A549 (cell line): ENCODE results near the gene KIAA0040. TPM values are rescaled to one million over a fixed set of nuclear protein-coding genes. Genes with fewer than 3 reads are reported as not detected.

Experiments used
- ATAC-seq, 2 experiments: fragments of 200-7000 bp in 1 of 2; fragments of >200 bp in 1 of 2; cut with Nextera tagmentation in 1 of 2; cut with Tn5 transposase in 1 of 2; 3 replicates each; pipeline versions ENCODE4 v1.8.0 to v1.9.1; 2018 to 2020; ENCODE audit warnings: mild to moderate bottlenecking in 1 of 2, moderate library complexity in 1 of 2
- CTCF ChIA-PET: fragments of 300-600 bp; sonication (Branson Sonifier 250); formaldehyde crosslinking; extraction: SDS; loops from one replicate; lab custom pipeline; 2021; ENCODE audit warnings: antibody characterized with exemption, inconsistent platforms; lab: Yijun Ruan, JAX
- POLR2A ChIA-PET: fragments of 350-600 bp; formaldehyde crosslinking; extraction: SDS; loops from one replicate; lab custom pipeline; 2021; ENCODE audit warnings: antibody characterized with exemption, inconsistent platforms; lab: Yijun Ruan, JAX
- DNase-seq, 2 experiments: peaks; one replicate each; pipeline versions ENCODE4 v3.0.0 to v3.0.0-alpha.2; 2011 to 2016; ENCODE audit warnings: low read depth in 1 of 2, low spot score in 1 of 2
- FAIRE-seq: peaks from 2 replicates; lab custom pipeline; 2011; peaks lifted over from hg19 to GRCh38; lab: Jason Lieb, UNC
- H3K27ac ChIP-seq, 2 experiments: fragments of >200 bp; sonication (Bioruptor Twin); formaldehyde crosslinking; 3 replicates each; pipeline ENCODE4 v1.5.1; 2016 to 2017
- H3K4me1 ChIP-seq: fragments of >200 bp; sonication (Bioruptor Twin); formaldehyde crosslinking; 3 replicates; pipeline ENCODE4 v1.6.1; 2016
- H3K4me2 ChIP-seq: fragments of >200 bp; sonication (Bioruptor Twin); formaldehyde crosslinking; 3 replicates; pipeline ENCODE4 v1.6.1; 2016
- H3K4me3 ChIP-seq: fragments of >200 bp; sonication (Bioruptor Twin); formaldehyde crosslinking; 3 replicates; pipeline ENCODE4 v1.5.1; 2016
- H3K9me3 ChIP-seq: fragments of >200 bp; sonication (Bioruptor Twin); formaldehyde crosslinking; 3 replicates; pipeline ENCODE4 v1.6.1; 2016
- BCL3 ChIP-seq: fragments of >200 bp; sonication (Bioruptor Twin); formaldehyde crosslinking; IDR thresholded peaks from 3 replicates; pipeline ENCODE4 v1.6.1; 2016
- CBX2 ChIP-seq: fragments of 200-600 bp; sonication (generic); IDR thresholded peaks from 2 replicates; pipeline ENCODE4 v1.6.1; 2016; ENCODE audit warnings: low read depth, mild to moderate bottlenecking, borderline replicate concordance
- E2F6 ChIP-seq: IDR thresholded peaks from 2 replicates; pipeline ENCODE4 v1.6.1; 2012; ENCODE audit warnings: low read depth, borderline replicate concordance
- EHF ChIP-seq: fragments of 250-450 bp; sonication (Bioruptor Pico); IDR thresholded peaks from 2 replicates; pipeline ENCODE4 v1.5.0; 2020; ENCODE audit warnings: mild to moderate bottlenecking
- FOSB ChIP-seq: fragments of 250-450 bp; sonication (Bioruptor Pico); IDR thresholded peaks from 2 replicates; pipeline ENCODE4 v1.5.0; 2020; ENCODE audit warnings: mild to moderate bottlenecking, moderate library complexity
- FOXS1 ChIP-seq: fragments of 250-450 bp; sonication (Bioruptor Pico); IDR thresholded peaks from 2 replicates; pipeline ENCODE4 v1.5.0; 2020; ENCODE audit warnings: mild to moderate bottlenecking, moderate library complexity
- HES2 ChIP-seq: fragments of >200 bp; sonication (Bioruptor Twin); formaldehyde crosslinking; IDR thresholded peaks from 2 replicates; pipeline ENCODE4 v1.6.1; 2016
- HOXA7 ChIP-seq: fragments of 250-450 bp; sonication (Bioruptor Pico); IDR thresholded peaks from 2 replicates; pipeline ENCODE4 v1.5.0; 2020; ENCODE audit warnings: mild to moderate bottlenecking, moderate library complexity
- HOXB5 ChIP-seq: fragments of 250-450 bp; sonication (Bioruptor Pico); IDR thresholded peaks from 2 replicates; pipeline ENCODE4 v1.5.0; 2020; ENCODE audit warnings: mild to moderate bottlenecking, moderate library complexity
- JUN ChIP-seq, 2 experiments: fragments of >200 bp; sonication (Bioruptor Twin); formaldehyde crosslinking; IDR thresholded peaks; 2 replicates in 1 of 2; 3 replicates in 1 of 2; pipeline ENCODE4 v1.6.1; 2016 to 2017
- KDM5A ChIP-seq: fragments of 200-600 bp; sonication (generic); IDR thresholded peaks from 2 replicates; pipeline ENCODE4 v1.6.1; 2016; ENCODE audit warnings: antibody characterized with exemption, mild to moderate bottlenecking
- MAZ ChIP-seq: fragments of 150-350 bp; IDR thresholded peaks from 2 replicates; pipeline ENCODE4 v1.6.1; 2014; ENCODE audit warnings: antibody characterized with exemption, low read depth, low read length, borderline replicate concordance
- NFE2L2 ChIP-seq: fragments of 150-350 bp; conservative IDR thresholded peaks from 2 replicates; pipeline ENCODE4 v1.6.1; 2014; ENCODE audit warnings: low read length
- NPAS2 ChIP-seq: fragments of 250-450 bp; sonication (Bioruptor Pico); IDR thresholded peaks from 2 replicates; pipeline ENCODE4 v1.8.0; 2022; ENCODE audit warnings: mild to moderate bottlenecking, moderate library complexity, borderline replicate concordance
- PBX3 ChIP-seq: IDR thresholded peaks from 2 replicates; pipeline ENCODE4 v1.6.1; 2012
- RAD21 ChIP-seq, 2 experiments: fragments of >200 bp in 1 of 2; sonication (Bioruptor Twin) in 1 of 2; formaldehyde crosslinking in 1 of 2; IDR thresholded peaks in 1 of 2; conservative IDR thresholded peaks in 1 of 2; 2 replicates in 1 of 2; 3 replicates in 1 of 2; pipeline ENCODE4 v1.6.1; 2012 to 2018; ENCODE audit warnings: inconsistent platforms in 1 of 2
- RFX5 ChIP-seq: fragments of 450-650 bp; IDR thresholded peaks from 2 replicates; pipeline ENCODE4 v1.7.1; 2014; ENCODE audit warnings: antibody characterized with exemption, mild to moderate bottlenecking, moderate library complexity
- RNF2 ChIP-seq: fragments of 200-600 bp; sonication (generic); IDR thresholded peaks from 2 replicates; pipeline ENCODE4 v1.6.1; 2016; ENCODE audit warnings: low read depth, mild to moderate bottlenecking, antibody characterized with exemption, moderate library complexity, borderline replicate concordance
- SMC3 ChIP-seq: fragments of >200 bp; sonication (Bioruptor Twin); formaldehyde crosslinking; IDR thresholded peaks from 3 replicates; pipeline ENCODE4 v1.6.1; 2018; ENCODE audit warnings: inconsistent platforms
- SREBF2 ChIP-seq: fragments of 450-650 bp; IDR thresholded peaks from 2 replicates; pipeline ENCODE4 v1.6.1; 2014; ENCODE audit warnings: mild to moderate bottlenecking, moderate library complexity
- TP53 ChIP-seq: fragments of 250-450 bp; sonication (Bioruptor Pico); IDR thresholded peaks from 2 replicates; pipeline ENCODE4 v1.5.0; 2021; ENCODE audit warnings: mild to moderate bottlenecking, moderate library complexity
- USF2 ChIP-seq: fragments of 450-650 bp; IDR thresholded peaks from 2 replicates; pipeline ENCODE4 v1.6.1; 2014; ENCODE audit warnings: antibody characterized with exemption
- ZNF302 ChIP-seq: fragments of 250-450 bp; sonication (Bioruptor Pico); IDR thresholded peaks from 2 replicates; pipeline ENCODE4 v1.9.0; 2021; ENCODE audit warnings: inconsistent platforms, mild to moderate bottlenecking, moderate library complexity
- ZSCAN20 ChIP-seq: fragments of 250-450 bp; sonication (Bioruptor Pico); IDR thresholded peaks from 2 replicates; pipeline ENCODE4 v1.8.0; 2022; ENCODE audit warnings: mild to moderate bottlenecking, moderate library complexity
- WGBS: methylation state at CpG from one replicate; pipeline ENCODE4 v1.1.6; 2017; ENCODE audit errors: missing lambda C conversion rate; 5-methylcytosine and 5-hydroxymethylcytosine counted together
- polyA plus RNA-seq, 4 experiments: library from polyadenylated mRNA; depleted of rRNA in 3 of 4; stranded (reverse); fragments of >200 nt; fragmentation: RNase III in 1 of 4; extraction: RNeasy Plus Mini Kit Qiagen cat#74134 plus additional on column Dnase treatment in 1 of 4; gene quantifications; 2 replicates in 3 of 4; 3 replicates in 1 of 4; pipeline ENCODE4 v1.2.3, GENCODE V29; 2011 to 2017

The KIAA0040 gene
- polyA plus RNA-seq, 2 of the 4 experiments (the other 2 are of a cell fraction) = 0.21 to 1.1 TPM

- H3K4me2 ChIP-seq = no peak overlapping the region
- H3K27ac ChIP-seq = no peak overlapping the region
- no peak for ATAC-seq
- POLR2A ChIA-PET = no interaction called here
- TF ChIP-seq ZNF302 (CRISPR knock-in tag) = no peak
- no peak for TF ChIP-seq RFX5
- no peak for TF ChIP-seq E2F6
- TF ChIP-seq SREBF2 = no peak
- TF ChIP-seq SMC3 = no peak
- TF ChIP-seq HOXA7 (CRISPR knock-in tag) = no peak
- TF ChIP-seq KDM5A = no peak
- TF ChIP-seq, all 56 proteins: peak for 0
- CTCF ChIA-PET = interaction anchor here (2.9 to 3.1 kb wide), 2 partner anchors 18 to 20 kb away, joined by 10 to 11 read pairs; no protein-coding TSS in a partner anchor
- DNase-seq = no peak
- no peak for FAIRE-seq
- WGBS = 41% methylated on average over 3 of the region's 3 CpGs
- Histone ChIP-seq H3K4me1 (no peaks in the 10 kb centered on the region), H3K9me3 (no peaks in the 10 kb centered on the region), H3K4me3 (no peak overlapping the region)
These were observed 20.1 kb downstream of the KIAA0040 start for GRCh38 chr1:175172503-175172902.

GRCh38 chr1:175171036-175171913 is 21.3 kb downstream of the KIAA0040 start:
- TF ChIP-seq TP53 (no peak), MAZ (no peak), PBX3 (no peak), RAD21 (conservative IDR thresholded peaks at IDR 0.05 in 1 of 2, IDR thresholded peaks at IDR 0.05 in 1 of 2) (no peak)
- no peak for ATAC-seq
- Histone ChIP-seq H3K4me2 (no peak overlapping the region), H3K4me1 (no peaks in the 10 kb centered on the region), H3K9me3 (no peaks in the 10 kb centered on the region), H3K4me3 (no peak overlapping the region), H3K27ac (no peak overlapping the region)
- POLR2A ChIA-PET = no interaction called here
- DNase-seq = no peak
- FAIRE-seq = no peak
- CTCF ChIA-PET = interaction anchor here (2.8 to 3.1 kb wide), 3 partner anchors 16 to 20 kb away, joined by 10 to 12 read pairs (median 11); no protein-coding TSS in a partner anchor
- 28% methylated on average over 9 of the region's 9 CpGs for WGBS

- TF ChIP-seq HES2 (no peak), HOXA7 (CRISPR knock-in tag) (no peak), FOSB (CRISPR knock-in tag) (no peak)
- TF ChIP-seq, all 56 proteins: peak for 0
- DNase-seq (no peak), ATAC-seq (no peak), FAIRE-seq (no peak)
- ChIA-PET POLR2A (no interaction called here), CTCF (interaction anchor here (0.9 to 2.8 kb wide), 3 partner anchors 10 to 18 kb away, joined by 3 to 12 read pairs (median 4); no protein-coding TSS in a partner anchor)
- Histone ChIP-seq H3K4me3 (no peak overlapping the region), H3K27ac (no peak overlapping the region), H3K9me3 (no peaks in the 10 kb centered on the region), H3K4me2 (no peak overlapping the region), H3K4me1 (no peaks in the 10 kb centered on the region)
- 8% methylated on average over 6 of the region's 6 CpGs for WGBS
These were observed 23.1 kb downstream of the KIAA0040 start for GRCh38 chr1:175169286-175170018.

- Histone ChIP-seq H3K4me1 (no peaks in the 10 kb centered on the region), H3K4me2 (no peak overlapping the region), H3K4me3 (no peak overlapping the region), H3K27ac (no peak overlapping the region), H3K9me3 (no peaks in the 10 kb centered on the region)
- TF ChIP-seq SMC3 (no peak), FOXS1 (CRISPR knock-in tag) (no peak), USF2 (no peak), NFE2L2 (no peak), RAD21 (conservative IDR thresholded peaks at IDR 0.05 in 1 of 2, IDR thresholded peaks at IDR 0.05 in 1 of 2) (no peak), ZSCAN20 (CRISPR knock-in tag) (no peak), JUN (IDR thresholded peaks at IDR 0.05) (no peak), BCL3 (no peak), EHF (CRISPR knock-in tag) (no peak), HOXB5 (CRISPR knock-in tag) (no peak), RNF2 (no peak), HOXA7 (CRISPR knock-in tag) (no peak), NPAS2 (CRISPR knock-in tag) (no peak), CBX2 (no peak)
- 31% methylated on average over 2 of the region's 4 CpGs for WGBS
- FAIRE-seq = no peak
- DNase-seq = no peak
- POLR2A ChIA-PET = no interaction called here
- CTCF ChIA-PET = interaction anchor here (0.9 to 2.8 kb wide), 4 partner anchors 9 to 18 kb away, joined by 3 to 12 read pairs (median 4); no protein-coding TSS in a partner anchor
- peak in 1 of 2 experiments; percentile 62; a peak in 3 of 6 replicates for ATAC-seq
These were observed 23.8 kb downstream of the KIAA0040 start for GRCh38 chr1:175168782-175169181.
